WTC11 (cell line): Measurements from ENCODE around the gene LDAH.

Source experiments
- ATF1 ChIP-seq: sonication (generic); formaldehyde crosslinking; IDR thresholded peaks from 2 replicates; pipeline ENCODE4 v1.8.1; 2023; ENCODE audit warnings: mild to moderate bottlenecking, moderate library complexity, missing genetic modification reagents
- ATF2 ChIP-seq: sonication (generic); formaldehyde crosslinking; IDR thresholded peaks from 2 replicates; pipeline ENCODE4 v1.8.1; 2022; ENCODE audit warnings: low read depth, missing genetic modification reagents, borderline replicate concordance
- CTCF ChIP-seq: fragments of 200-600 bp; IDR thresholded peaks from 2 replicates; pipeline ENCODE4 v1.8.0; 2022; ENCODE audit warnings: antibody characterized with exemption
- E2F1 ChIP-seq: sonication (generic); formaldehyde crosslinking; IDR thresholded peaks from 2 replicates; pipeline ENCODE4 v1.8.0; 2022; ENCODE audit warnings: mild to moderate bottlenecking, missing genetic modification reagents
- ERG ChIP-seq: fragments of 250-450 bp; sonication (Bioruptor Pico); IDR thresholded peaks from 2 replicates; pipeline ENCODE4 v1.8.0; 2021; ENCODE audit warnings: mild to moderate bottlenecking
- ESRRA ChIP-seq: sonication (generic); formaldehyde crosslinking; IDR thresholded peaks from 2 replicates; pipeline ENCODE4 v1.8.1; 2022; ENCODE audit warnings: mild to moderate bottlenecking, missing genetic modification reagents, borderline replicate concordance
- NR2C2 ChIP-seq: sonication (generic); formaldehyde crosslinking; IDR thresholded peaks from 2 replicates; pipeline ENCODE4 v1.8.0; 2022; ENCODE audit warnings: mild to moderate bottlenecking, missing genetic modification reagents
- NR3C1 ChIP-seq: sonication (generic); formaldehyde crosslinking; conservative IDR thresholded peaks from 2 replicates; pipeline ENCODE4 v1.8.1; 2023; ENCODE audit warnings: low read depth, mild to moderate bottlenecking, missing genetic modification reagents
- TCF7 ChIP-seq: sonication (generic); formaldehyde crosslinking; IDR thresholded peaks from 2 replicates; pipeline ENCODE4 v1.8.0; 2022; ENCODE audit warnings: mild to moderate bottlenecking, low read depth, missing genetic modification reagents, moderate library complexity
- TEAD4 ChIP-seq: sonication (generic); formaldehyde crosslinking; IDR thresholded peaks from 2 replicates; pipeline ENCODE4 v1.8.0; 2022; ENCODE audit warnings: mild to moderate bottlenecking, missing genetic modification reagents
- USF2 ChIP-seq: sonication (generic); formaldehyde crosslinking; IDR thresholded peaks from 2 replicates; pipeline ENCODE4 v1.8.1; 2023; ENCODE audit warnings: mild to moderate bottlenecking, missing genetic modification reagents, moderate library complexity
- ZSCAN18 ChIP-seq: fragments of 250-450 bp; sonication (Bioruptor Pico); IDR thresholded peaks from 2 replicates; pipeline ENCODE4 v2.1.2; 2022; ENCODE audit warnings: mild to moderate bottlenecking, moderate library complexity

- TF ChIP-seq NR2C2 (CRISPR knock-in tag) (no peak), USF2 (no peak), TCF7 (CRISPR knock-in tag) (no peak), CTCF (no peak), ATF2 (CRISPR knock-in tag) (no peak), E2F1 (CRISPR knock-in tag) (no peak), ESRRA (no peak), ERG (no peak), TEAD4 (no peak), NR3C1 (CRISPR knock-in tag) (no peak), ATF1 (no peak), ZSCAN18 (CRISPR knock-in tag) (no peak)
Observed at GRCh38 chr2:20726913-20727312, 96.0 kb downstream of the LDAH start.
